HG03558 (cell line): ENCODE data around the gene NID1.
"Not testable (repeated sequence)": the region's sequence is repeated elsewhere in the genome, so short reads cannot be mapped to it uniquely, and the experiment has no call there.

Experiments used
- ATAC-seq: cut with Tn5 transposase; IDR thresholded peaks from one replicate; pipeline ENCODE4 v1.9.1; 2021; ENCODE audit warnings: moderate number of reproducible peaks; ENCODE audit not compliant: unreplicated experiment; ENCODE audit errors: extremely low read depth

The NID1 gene

GRCh38 chr1:236095705-236096520, 31.0 kb upstream of the NID1 start:
- no peak for ATAC-seq

DNA sequence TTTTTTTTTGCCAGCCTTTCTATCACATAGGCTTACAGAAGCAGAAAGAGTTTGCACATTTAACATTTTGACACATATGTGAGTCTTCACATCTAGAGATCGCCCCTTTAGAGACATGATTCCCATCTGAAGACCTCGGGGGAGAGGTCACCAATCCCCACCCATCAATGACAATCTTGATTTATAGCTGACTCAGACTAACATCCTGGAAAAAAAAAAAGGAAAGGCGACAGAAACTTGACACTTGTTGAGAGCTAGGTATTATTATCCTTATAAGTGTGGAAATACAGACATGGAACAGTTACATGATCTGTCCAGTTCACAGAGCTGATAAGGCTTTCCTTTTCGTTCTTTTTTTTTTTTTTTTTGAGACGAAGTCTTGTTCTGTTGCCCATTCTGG, 28.0 kb upstream of the NID1 start:
- ATAC-seq: no peak

- no peak for ATAC-seq
Measured at GRCh38 chr1:236091933-236092318, 27.0 kb upstream of the NID1 start.

DNA sequence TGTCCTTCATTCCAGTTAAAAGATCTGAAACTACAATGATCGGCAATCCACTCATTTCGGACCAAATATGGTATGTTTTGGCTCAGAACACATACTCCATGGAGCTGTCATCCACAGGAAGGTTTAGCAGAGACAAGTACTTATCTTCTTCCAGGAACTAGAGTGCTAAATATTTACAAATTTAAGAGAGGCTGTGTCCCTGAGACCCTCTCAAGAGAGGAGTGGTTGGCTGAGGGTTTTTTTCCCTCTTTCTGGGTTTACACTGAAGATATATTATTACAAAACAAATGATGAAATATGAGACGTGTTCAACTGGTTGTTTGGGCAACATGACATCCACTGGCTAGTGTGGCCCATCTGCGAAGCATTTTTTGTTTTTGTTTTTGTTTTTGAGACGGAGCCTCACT, 25.9 kb upstream of the NID1 start:
- no peak for ATAC-seq

- no peak for ATAC-seq
Measured at GRCh38 chr1:236089046-236089773, 24.3 kb upstream of the NID1 start.

GRCh38 chr1:236086537-236086936, 21.6 kb upstream of the NID1 start:
- no peak for ATAC-seq

DNA sequence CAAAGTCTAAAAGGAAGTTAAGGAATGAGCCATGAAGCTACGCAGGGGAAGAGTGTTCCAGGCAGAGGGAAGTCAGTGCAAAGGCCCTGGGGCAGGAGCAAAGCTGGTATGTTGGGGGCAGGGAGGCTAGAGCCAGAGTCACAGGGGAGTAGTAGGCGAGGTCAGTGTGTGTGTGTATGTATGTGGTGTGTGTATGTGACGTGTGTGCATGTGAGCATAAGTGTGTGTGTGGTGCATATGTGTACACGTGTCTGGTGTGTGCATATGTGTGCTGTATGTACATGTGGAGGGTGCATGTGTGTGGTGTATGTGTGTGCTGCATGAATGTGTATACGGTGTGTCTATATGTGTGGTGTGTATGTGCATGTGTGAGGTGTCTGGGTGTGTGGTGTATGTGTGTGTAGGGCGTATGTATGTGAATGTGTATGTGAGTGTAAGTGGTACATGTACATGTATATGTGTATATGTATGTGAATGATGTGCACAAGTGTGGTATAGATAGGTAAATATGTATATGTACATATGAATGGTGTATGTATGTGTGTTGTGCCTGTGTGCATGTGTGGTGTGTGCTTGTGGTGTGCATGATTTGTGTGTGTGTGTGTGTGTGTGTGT, 20.8 kb upstream of the NID1 start:
- ATAC-seq: no peak

DNA sequence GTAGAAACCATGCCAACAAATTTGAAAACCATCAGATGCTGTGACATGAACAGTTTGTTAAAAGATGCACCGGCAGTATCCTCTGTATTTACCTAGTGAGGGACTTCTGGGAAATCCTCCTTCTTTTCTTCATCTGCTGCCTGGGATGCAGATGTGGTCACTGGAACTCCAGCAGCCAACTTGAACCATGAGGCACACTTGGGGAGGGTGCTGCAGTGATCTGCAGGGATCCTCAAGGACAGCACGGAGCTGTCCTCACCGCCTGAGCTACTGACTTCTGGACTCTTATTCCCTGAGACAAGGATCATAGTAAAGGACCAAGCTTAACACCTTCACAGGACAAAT, 19.5 kb upstream of the NID1 start:
- no peak for ATAC-seq

DNA sequence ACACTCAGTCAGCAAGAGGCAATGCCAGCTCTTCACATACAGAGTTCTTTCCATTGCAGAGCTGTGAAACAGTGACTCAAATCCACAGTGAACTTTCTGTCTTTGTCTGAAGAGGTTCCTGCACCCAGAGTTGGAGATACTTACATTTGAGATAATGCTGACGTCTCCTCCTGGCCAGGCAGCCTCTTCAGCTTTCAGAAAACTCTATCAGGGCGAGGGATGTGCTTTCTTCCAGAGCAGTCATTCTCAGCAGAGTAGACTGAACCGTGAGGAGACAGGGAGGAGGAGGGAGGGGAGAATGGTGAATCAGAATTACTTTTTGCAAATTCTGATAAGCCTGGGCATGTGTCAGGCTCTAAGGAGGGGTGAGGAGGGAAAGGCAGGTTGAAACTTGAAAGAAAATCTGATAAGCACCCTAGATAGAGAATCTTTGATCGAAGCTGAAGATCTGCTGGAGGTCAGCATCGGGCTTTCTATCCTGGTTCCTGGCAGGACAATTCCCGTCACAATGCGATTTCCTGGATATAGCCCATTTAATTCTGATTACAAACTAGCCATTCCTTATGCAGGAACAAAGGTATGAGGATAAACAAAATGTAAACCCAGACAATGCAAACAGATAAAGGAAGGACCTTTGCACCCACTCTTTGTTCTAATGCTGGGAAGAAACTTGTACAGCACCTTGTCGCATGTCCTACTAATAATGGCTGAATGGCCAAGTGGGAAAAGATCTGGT, 18.9 kb upstream of the NID1 start:
- ATAC-seq: no peak

- ATAC-seq: no peak
Measured at GRCh38 chr1:236082526-236082925, 17.6 kb upstream of the NID1 start.

DNA sequence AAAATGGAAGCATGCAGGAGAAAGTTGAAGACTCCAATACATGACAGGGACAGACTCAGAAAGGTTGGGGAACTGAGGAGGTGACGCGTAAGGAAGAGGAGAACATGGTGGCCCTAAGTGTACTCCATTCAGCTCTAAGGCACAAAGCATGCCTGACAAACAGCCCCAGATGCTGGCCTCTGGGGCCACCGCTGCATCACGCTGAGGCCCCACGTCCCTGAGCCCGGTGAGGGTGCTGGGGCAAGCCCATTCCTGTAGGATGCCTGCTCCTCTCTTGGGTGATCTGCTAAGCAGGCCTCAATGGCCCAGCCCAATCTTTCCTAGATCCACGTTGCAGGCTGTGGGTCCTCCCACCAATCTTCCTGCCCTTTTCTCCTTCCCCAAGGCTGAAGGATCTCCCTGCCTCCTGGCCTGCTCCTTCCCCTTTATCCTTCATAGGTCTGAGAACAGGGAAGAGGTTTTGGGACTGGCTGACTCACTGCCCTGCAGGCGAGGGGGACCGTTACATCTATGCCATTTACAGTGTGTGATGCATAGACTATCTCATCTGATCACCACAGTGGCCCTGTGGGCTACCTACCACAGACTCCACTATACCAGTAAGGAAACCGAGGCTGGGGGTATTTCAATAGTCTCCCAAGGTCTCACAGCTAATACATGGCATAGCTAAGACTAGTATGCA, 16.8 kb upstream of the NID1 start:
- ATAC-seq: no peak

- ATAC-seq: no peak
Measured at GRCh38 chr1:236079703-236080102, 14.8 kb upstream of the NID1 start.

DNA sequence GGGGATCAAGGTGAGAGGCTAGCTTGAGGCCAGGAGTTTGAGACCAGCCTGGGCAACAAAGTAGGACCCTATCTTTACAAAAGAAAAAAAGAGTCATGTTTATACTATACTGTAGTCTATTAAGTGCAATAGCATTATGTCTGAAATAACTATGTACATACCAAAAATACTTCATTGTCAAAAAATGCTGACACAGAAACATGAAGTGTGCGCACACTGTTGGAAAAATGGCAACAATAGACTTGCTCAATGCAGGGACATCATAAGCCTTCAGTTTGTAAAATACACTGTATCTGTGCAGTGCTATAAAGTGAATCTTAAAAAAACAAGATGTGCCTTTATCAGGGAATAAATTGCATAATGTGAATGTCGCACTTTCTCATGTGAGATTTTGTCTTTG, 14.1 kb upstream of the NID1 start:
- no peak for ATAC-seq

DNA sequence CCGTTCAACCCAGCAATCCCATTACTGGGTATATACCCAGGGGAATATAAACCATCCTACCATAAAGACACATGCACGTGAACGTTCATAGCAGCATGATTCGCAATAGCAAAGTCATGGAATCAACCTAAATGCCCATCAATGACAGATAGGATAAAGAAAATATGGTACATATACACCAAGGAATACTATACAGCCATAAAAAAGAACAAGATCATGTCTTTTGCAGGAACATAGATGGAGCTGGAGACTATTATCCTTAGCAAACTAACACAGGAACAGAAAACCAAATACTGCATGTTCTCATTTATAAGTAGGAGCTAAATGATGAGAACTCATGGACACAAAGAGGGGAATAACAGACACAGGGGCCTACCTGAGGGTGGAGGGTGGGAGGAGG, 13.2 kb upstream of the NID1 start:
- not testable (repeated sequence) for ATAC-seq

DNA sequence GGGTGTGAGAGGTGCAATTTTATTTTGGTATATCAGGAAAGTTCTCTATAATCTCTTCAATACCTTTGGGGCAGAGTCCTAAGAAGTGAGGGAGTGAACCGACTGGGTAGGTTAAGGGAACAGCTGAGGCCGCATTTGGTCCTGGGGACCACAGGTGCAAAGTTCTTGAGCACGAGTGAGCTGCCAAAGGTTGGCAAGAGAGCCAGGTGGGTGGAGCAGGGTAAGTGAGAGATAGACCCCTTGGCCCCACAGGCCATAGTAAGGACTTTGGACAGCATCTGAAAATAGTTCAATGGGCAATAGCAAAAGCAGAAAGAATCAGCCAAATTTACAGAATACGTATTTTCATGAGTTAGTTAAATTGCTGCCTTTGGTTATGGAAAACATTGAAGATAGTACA, 11.0 kb upstream of the NID1 start:
- ATAC-seq: no peak

GRCh38 chr1:236073307-236073897, 8.5 kb upstream of the NID1 start:
- ATAC-seq: no peak

DNA sequence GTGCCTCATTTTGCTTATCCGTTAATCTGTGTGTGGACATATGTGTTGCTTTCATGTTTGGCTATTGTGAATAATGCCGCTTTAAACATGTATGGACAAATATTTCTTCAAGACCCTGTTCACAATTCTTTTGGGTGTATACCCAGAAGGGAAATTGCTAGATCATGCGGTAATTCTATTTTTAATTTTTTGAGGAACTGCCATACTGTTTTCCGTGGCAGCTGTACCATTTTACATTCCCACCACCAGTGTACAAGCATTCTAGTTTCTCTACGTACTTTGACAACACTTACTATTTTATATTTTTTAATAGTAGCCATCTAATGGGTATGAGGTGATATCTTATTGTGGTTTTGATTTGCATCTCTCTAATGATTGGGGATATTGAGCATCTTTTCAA, 7.1 kb upstream of the NID1 start:
- ATAC-seq: no peak

DNA sequence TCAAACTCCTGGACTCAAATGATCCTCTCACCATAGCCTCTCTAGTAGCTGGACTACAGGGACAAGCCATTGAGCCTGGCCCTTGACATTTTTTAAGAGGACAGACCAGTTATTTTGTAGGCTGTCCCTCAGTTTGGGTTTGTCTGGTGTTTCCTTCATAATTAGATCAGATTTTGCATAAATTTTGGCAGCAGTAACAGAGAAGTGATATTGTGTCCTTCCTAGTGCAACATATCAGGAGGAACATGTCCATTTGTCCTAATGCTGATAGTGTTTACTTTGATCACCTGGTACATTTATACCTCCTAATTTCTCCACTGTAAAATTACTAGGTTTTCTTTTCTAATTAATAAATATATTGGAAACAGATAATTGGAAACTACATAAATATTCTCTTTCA, 5.9 kb upstream of the NID1 start:
- ATAC-seq: no peak

DNA sequence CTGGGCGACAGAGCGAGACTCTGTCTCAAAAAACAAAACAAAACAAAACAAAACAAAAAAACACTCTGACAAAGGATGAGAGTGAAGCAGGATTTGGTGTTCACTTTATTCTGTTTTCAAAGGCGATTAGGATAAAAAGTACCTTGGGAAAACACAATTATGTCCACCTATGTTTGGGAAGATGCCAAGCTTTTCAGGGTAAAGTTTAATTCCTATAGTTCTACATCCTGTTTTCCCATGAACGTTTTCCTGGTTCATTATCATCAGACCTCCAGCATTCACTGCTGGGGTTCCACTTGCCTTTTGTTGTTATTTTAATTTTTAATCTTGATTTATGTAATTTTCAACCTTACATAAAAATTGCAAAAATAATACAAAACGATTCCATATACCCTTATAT, 4.9 kb upstream of the NID1 start:
- ATAC-seq: no peak

- ATAC-seq: no peak
Measured at GRCh38 chr1:236067854-236068454, 3.1 kb upstream of the NID1 start.
